GM18520 (cell line): ENCODE data around the gene TMEM175.

ENCODE experiments used
- ATAC-seq: cut with Tn5 transposase; IDR thresholded peaks from one replicate; pipeline ENCODE4 v1.9.1; 2021; ENCODE audit not compliant: unreplicated experiment

The TMEM175 gene

GRCh38 chr4:946103-946450, 13.8 kb downstream of the TMEM175 start:
- no peak for ATAC-seq

- ATAC-seq, result no peak
Measured at GRCh38 chr4:946517-947471, 14.5 kb downstream of the TMEM175 start.

GRCh38 chr4:947491-947971, 15.3 kb downstream of the TMEM175 start:
- ATAC-seq, result no peak

- ATAC-seq, result no peak
Measured at GRCh38 chr4:948101-948935, 16.1 kb downstream of the TMEM175 start.

DNA sequence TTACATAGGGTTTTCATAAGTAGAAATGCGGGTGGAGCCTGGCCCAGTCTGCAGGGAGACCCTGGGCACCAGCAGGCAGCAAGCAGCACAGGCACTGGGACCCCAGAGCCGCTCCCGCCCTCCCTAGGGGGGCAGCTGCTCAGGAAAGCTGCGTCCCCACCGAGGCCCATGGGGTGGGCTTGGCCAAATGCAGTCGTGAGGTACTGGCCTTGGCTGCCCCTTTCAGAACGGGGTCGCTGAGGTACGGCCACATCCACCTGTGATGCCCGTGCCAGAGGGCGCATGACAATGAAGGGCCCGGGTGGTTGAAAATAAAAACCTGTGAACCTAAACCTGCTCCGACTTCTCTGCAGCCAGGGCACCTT, 16.7 kb downstream of the TMEM175 start:
- no peak for ATAC-seq

DNA sequence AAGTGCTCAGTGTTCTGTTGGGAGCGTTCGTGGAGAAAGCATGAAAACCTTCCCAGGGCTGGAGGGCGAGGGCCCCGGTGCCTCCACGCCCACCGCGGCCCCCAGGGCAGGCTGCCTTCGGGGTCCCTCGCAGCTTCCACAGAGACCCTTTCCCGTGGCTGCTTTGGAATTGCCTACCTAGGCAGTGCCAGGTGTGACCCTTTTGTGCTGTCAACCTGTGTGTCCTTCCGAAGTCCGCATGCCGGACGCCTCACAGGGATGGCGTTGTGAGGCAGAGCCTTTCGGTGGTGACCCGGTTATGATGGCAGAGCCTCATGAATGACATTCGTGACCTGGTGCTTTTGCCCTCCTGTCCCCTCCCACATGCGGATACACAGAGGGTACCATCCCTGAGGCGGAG, 17.4 kb downstream of the TMEM175 start:
- ATAC-seq, result no peak

GRCh38 chr4:950136-951020, 18.1 kb downstream of the TMEM175 start:
- ATAC-seq, result no peak

- ATAC-seq, result no peak
Measured at GRCh38 chr4:951186-951585, 18.9 kb downstream of the TMEM175 start.

GRCh38 chr4:951594-952468, 19.6 kb downstream of the TMEM175 start:
- no peak for ATAC-seq

- no peak for ATAC-seq
Measured at GRCh38 chr4:952881-953573, 20.8 kb downstream of the TMEM175 start.

DNA sequence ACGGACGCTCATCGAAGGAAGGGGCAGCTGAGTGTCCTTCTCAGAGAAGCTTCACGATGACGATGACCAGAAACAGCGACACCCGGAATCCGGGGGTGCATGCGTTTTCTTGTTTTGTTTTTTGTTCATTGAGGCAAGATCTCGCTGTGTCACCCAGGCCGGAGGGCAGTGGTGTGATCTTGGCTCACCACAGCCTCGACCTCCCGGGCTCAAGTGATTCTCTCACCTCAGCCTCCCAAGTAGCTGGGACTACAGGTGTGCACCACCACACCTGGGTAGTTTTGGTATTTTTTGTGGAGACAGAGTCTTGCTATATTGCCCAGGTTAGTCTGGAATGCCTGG, 21.3 kb downstream of the TMEM175 start:
- no peak for ATAC-seq

DNA sequence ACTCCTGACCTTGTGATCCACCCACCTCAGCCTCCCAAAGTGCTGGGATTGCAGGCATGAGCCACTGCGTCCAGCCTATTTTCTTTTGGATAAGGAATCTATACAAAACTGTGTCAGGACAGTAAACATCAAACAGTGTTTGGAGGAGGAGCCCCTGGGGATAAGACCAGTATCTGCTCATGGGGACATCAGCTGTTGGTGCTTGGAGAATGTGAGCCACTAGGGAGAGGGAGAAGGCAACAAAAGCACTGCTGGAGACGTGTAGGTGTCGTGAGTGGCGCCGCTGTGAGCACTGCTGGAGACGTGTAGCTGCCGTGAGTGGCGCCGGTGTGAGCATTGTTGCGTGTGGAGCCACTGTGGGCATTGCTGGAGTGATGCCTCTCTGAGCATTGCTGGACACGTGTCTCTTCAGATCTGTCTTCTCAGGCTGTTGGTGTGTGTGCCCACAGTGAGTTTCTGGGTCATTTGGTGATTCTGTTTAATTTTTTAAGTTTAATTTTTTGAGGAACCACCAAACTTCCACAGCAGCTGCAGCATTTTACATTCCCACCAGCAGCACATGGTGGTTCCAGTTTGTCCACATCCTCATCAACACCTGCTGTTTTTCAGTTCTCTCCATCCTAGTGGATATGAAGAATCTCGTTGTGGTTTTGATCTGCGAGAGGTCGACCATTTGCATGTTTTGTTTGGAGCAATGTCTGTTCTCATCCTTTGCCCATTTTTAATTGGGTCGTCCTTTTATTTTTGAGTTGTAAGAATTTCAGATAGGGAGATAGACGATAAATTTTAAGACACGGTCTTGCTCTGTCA, 22.2 kb downstream of the TMEM175 start:
- ATAC-seq, result no peak

- no peak for ATAC-seq
Measured at GRCh38 chr4:955161-955921, 23.1 kb downstream of the TMEM175 start.

DNA sequence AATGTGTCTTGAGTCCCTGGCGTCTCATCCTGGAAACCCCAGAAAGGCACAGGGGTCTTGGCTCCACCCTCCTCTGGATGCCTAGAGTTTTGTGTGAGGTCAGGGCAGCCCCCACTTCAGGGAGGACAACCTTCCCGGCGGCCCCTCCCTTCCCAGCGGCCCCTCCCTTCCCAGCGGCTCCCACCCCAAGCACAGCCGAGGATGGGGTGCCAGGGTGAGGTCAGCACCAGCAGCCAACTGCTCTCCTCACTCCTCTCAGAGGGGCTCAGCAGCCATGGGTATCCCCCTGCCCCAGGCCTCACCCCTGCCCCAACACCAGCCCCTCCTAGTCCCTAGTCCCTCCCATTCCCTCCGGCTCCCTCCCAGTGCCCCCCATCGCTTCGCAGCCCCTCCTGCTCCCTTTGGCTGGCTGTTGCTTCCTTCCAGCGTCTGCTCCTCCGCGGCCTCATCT, 23.7 kb downstream of the TMEM175 start:
- ATAC-seq, result no peak

DNA sequence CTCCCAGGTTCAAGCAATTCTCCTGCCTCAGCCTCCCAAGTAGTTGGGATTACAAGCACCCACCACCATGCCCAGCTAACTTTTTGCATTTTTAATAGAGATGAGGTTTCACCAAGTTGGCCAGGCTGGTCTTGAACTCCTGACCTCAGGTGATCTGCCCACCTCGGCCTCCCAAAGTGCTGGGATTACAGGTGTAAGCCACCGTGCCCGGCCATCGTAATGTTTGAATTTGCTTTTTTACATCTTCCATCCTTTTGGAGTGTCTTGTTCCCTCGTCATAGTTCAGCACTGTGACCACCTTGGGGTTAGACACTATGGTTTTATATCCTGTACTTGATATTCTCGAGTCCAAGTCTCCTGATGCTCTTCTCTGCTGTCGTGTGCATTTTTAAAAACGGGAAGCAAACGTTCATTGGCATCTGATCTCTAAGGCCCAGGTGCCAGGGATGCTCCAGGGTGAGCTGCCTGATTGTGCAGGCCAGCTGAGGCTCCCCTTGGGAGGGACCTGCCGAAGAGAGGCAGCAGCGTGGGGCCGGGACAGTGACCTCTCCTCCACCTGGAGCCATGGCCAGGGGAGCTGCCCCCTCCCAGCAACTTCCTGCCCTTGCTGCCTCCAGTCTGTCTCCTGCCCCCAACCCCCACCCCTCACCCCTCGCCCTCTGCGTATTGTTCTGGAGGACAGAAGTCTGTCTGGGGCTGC, 24.4 kb downstream of the TMEM175 start:
- no peak for ATAC-seq

DNA sequence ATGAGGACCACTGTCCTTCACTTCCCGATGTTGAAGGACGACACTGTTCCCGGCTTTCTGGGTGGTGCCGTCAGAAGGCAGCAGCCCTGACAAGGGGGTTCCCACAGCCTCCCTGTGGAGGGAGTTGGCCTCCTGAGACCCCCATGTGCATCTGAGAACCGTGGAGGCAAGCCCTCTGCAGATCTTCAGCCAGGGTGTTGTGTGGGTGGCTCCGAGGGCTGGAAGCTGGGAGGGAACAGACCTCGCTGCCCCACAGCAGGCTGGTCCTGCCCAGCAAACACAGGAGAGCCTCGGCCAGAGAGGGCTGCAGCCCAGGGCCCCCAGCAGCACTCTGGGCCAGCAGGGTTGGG, 24.9 kb downstream of the TMEM175 start:
- no peak for ATAC-seq

- no peak for ATAC-seq
Measured at GRCh38 chr4:957581-958313, 25.5 kb downstream of the TMEM175 start.
